HG02623 (cell line): ENCODE results near the gene DSTYK.
"Not testable (repeated sequence)": the region's sequence is repeated elsewhere in the genome, so short reads cannot be mapped to it uniquely, and the experiment has no call there.

Experiments used
- ATAC-seq: cut with Tn5 transposase; IDR thresholded peaks from one replicate; pipeline ENCODE4 v1.9.1; 2021; ENCODE audit warnings: moderate library complexity; ENCODE audit not compliant: unreplicated experiment

The DSTYK gene

DNA sequence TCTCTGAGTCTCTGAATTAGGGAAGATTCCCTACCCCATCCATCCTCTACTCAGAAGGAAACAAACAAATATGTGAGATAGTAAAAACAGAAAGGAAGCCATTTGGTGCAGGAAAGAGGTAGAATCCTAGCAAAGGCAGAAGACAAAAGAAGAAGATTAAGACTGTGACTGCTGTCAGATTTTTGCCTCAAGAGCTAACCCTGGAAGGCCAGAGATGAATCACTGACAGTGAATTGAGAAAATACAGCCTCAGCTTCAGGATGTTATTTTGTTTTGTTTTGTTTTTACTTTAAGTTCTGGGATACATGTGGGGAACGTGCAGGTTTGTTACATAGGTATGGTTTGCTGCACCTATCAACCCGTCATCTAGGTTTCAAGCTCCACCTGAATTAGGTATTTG, 31.7 kb downstream of the DSTYK start:
- ATAC-seq, result no peak

DNA sequence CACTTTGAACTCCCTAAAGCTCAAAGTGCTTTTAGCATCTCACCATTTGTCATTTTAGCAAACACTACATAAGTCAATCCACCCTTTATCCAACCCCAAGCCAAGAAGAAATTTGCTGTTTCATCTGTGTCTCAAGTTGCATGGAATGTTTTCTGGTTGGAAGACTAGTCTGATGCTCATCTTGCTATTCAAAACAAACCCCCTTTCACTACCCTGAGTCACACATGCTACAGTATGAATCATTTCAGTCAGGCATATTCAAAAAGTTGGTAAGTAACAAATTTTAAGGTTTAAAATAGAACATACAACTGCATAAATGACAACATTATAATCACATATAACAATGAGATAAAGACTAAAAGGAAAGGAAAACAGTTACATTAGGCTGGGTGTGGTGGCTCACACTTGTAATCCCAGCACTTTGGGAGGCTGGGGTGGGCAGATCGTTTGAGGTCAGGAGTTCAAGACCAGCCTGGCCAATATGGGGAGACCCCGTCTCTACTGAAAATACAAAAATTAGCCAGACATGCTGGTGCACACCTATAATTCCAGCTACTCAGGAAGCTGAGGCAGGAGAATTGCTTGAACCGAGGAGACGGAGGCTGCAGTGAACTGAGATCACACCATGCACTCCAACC, 38.7 kb downstream of the DSTYK start:
- ATAC-seq, result no peak

DNA sequence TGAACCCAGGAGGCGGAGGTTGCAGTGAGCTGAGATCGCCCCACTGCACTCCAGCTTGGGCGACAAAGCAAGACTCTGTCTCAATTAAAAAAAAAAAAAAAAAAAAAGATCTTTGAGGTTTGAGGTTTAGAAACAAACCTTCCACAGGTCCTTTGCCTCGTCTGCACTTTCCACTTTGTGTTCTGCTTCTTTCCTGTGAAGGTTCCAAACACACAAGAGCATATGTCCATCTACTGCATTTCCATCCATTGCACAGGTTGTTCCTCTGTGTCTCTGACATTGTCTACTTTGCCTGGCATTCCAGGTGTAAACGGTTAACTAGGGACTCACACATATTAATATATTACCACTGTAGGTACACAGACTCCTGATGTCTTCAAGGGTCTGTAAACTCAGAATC, 40.1 kb downstream of the DSTYK start:
- no peak for ATAC-seq

DNA sequence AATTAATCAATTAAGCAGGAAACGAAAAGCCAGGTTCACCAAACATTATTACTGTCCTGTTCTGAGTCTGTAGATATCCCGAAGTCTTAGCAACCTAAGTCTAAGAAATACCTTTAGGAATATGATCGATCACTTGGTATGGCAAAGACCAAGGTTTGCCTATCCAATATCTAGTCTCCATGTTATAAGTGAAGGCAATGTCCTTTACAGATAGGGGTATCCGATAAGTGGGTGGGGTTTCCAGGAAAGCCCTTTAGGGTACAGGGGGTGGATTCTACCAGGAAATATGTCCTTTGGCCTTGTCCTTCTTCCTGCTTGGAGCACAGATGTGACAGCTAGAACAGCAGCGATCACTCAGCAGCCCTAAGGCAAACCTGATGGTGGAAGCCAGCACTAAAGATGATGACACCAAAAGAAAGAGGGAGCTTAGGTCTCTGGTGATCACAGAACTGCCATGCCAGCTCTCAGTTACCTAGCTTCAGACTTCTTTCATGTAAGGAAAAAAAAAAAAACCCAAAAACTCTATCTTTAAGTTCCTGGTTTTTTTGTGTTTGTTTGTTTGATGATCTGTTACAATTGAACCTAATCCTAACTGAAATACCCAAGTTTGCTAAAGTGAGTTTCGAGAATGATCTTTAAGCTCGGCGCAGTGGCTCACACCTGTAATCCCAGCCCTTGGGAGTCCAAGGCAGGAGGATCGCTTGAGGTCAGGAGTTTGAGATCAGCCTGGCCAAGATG, 40.8 kb downstream of the DSTYK start:
- ATAC-seq, result no peak

DNA sequence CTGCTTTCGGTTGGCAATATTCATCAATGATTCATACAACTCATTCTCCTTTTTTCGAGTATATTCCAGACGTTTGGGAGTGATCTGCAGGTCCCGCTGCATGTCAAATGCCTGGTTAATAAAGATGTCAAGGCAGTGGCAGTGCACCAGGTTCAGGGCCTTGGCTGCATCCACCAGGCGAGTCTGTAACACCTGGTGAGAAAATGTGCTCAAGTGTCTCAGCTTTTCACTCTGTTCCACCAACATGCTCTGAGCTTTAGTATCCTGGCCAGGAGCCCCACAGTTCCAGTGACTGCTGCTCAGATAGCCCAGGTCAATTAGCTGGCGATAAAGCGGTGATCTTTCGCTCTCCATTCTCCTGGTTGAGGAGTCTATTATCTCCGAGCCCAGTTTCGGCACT, 42.3 kb downstream of the DSTYK start:
- no peak for ATAC-seq

DNA sequence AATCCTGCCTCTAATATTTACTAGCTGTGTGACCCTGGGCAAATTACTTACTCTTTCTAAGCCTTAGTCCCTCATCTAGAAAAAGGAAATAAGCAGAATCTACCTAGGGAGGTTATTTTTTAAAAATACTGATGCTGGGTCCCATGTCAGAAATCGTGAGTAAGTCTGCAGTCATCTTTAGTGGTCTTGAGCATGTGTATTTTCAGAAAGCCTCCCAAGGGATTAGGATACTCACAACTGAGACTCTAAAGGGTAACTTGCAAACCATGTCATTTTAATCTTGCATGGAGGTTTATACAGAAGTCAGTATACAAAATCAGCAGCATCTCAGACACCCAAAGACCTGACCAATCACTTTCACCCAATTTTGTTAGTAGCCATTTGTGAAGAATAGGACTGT, 43.2 kb downstream of the DSTYK start:
- no peak for ATAC-seq

DNA sequence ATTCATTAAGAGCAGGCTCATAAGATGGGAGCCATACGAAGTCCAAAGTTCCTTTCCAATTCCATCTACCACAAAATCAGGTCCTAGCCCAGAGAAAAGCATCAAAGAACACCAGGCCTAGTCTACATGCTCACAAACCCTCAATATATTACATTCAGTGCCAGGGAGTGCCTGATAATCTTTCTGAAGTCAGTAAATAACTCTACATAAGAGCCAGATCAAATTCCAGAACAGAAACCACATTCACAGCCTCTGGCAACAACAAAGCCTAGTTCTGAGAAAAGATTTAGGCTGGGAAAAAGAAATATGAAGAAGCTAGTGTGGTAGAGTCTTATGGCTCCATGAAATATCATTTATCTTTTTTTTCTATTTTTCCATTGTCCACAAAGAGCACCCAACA, 49.2 kb downstream of the DSTYK start:
- no peak for ATAC-seq

DNA sequence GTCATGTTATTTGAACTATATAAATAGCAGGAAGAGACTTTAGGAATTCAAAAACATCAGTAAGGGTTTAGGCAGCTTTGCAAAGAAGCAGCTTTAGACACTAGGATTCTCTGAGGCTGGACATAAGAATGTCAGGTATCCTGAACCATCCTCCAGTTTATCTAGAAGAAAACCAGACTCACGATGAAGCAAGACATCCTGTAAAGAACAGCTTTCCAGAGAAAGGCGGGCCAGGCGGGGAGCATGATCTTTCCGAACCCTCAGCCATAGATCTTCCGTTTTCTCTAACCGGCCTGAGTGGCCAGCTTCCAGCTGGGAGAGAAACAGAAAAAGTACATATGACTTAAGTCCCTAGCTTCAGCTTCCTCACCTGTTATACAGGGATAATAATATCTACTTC, 50.4 kb downstream of the DSTYK start:
- ATAC-seq, result no peak

DNA sequence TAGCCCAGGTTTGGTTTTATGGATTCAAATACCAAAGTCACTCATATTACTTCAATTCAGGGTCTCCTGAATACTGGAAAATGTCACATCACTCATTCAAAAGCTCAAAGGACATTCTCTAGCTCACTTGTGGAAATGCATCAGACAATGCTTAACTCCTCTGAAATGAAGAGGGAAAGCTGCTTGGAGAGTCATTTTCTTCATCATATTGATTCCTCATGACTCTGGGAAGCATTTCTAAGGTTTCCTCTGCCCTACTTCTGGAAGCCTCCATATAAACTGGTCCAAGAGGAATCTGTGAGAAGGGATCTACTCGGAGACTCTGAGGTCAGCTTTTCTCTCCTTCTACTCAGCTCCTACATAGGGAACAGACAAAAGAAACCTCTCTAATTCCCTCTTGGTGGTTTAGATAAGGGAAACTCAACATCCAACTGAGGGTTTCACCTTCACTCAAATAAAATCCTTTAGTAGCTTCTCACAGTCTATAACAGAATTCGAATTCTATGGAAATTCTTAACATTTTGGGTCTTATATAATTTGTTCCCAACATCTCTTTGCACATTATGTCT, 53.4 kb downstream of the DSTYK start:
- no peak for ATAC-seq

DNA sequence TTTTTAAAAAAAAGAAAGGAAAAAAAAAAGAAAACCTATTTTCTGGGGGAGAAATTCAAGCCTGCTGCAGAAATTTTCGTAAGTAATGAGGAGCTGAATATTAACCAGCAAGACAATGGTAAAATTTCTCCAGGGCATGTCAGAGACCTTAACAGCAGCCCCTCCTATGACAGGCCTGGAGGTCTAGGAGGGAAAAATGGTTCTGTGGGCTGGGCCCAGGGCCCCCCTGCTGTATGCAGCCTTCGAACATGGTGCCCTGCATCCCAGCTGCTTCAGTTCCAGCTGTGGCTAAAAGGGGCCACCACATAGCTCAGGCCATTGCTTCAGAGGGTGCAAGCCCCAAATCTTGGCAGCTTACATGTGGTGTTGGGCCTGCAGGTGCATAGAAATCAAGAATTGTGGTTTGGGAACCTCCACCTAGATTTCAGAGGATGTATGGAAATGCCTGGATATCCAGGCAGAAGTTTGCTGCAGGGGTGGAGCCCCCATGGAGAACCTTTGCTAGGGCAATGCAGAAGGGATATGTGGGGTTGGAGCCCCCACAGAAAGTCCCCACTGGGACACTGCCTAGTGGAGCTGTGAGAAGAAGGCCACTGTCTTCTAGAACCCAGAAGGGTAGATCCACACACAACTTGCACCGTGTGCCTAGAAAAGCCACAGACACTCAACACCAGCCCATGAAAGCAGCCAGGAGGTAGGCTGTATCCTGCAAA, 55.7 kb downstream of the DSTYK start:
- ATAC-seq, result not testable (repeated sequence)

DNA sequence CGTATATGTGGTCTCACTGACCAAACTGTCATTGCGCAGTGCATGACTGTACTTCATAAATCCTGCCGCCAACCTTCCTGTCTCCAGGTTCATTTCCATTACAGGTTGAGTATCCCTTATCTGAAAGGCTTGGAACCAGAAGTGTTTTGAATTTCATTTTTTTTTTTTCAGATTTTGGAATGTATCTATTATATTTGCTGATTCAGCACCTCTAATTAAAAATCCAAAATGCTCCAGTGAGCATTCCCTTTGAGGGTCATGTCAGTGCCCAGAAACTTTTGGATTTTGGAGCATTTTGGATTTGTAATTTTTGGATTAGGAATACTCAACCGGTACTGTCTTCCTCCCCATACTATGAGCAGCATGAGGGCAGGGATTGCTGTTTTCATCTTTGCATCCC, 59.0 kb downstream of the DSTYK start:
- no peak for ATAC-seq

DNA sequence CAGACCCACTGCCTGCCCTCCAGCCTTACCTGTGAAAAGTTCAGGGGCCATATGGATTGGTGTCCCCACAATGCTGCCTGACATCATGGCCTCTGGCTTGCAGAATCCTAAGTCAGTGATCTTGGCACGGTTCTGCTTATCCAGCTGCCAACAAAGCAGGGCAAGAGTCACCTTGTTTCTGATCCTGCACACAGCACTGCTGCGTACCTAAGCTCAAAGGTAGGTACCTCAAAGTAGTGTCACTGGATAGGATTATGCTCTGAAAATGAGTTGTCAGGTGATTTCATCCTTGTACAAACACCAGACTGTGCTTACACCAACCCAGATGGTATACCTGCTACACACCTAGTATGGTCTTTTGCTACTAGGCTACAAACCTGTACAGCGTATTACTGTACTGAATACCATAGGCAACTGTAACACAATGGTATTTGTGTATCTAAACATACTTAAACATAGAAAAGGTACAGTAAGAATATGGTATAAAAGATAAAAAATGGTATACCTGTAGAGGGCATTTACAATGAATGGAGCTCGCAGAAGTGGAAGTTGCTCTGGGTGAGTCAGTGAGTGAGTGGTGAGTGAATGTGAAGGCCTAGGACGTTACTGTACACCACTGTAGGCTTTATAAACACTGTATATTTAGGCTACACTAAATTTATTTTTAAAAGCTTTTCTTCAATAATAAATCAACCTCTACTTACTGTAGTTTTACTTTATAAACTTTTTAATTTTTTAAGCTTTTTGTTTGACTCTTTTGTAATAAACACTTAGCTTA, 60.7 kb downstream of the DSTYK start:
- no peak for ATAC-seq

DNA sequence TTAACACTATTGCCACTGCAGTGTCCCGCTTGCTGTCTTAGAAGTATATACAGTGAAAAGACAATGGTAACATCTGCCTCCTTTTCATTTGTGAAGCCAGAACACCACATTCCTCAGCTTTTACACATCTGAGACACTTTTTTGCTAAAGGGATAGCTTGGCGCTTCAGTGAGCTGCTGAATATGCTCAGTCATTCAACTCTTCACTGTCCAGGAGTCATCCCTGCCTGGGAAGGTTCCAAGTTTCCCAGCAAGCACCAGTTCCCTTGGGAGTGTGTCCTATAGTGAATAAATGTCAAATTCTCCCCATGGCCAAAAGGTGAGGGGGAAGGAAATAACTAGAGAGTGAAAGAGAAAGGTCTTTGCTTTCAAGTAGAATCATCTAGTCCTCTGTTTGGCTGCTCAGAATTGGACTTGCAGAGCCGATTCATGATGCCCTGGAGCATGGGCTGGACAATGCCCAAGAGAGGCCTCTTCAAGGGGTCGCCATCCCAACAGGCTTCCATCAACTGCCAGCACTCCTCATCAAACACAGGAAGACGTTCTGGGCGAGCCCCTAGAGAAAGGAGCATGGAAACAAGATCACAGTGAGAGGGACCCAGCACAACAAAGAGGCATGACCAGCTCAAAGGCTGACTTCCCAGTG, 64.2 kb downstream of the DSTYK start:
- ATAC-seq, result no peak

DNA sequence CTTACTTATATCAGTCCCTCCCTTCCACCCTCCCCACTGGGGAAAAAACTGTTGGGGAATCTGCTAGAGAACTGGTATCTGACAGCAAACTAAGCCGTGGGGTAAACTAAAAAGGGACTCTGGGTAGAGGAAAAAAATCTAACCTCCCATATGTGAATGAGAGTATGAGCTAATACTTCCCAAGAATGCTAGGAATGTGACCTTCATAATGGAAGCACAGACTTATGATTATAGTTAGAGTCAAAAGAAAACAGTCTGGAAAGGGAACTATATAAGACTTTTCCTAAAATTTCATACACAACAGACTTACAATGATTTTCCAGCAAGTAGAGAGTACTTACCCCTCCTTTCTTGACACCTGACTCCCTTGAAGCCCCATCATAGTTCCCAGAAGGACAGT, 66.8 kb downstream of the DSTYK start:
- no peak for ATAC-seq

DNA sequence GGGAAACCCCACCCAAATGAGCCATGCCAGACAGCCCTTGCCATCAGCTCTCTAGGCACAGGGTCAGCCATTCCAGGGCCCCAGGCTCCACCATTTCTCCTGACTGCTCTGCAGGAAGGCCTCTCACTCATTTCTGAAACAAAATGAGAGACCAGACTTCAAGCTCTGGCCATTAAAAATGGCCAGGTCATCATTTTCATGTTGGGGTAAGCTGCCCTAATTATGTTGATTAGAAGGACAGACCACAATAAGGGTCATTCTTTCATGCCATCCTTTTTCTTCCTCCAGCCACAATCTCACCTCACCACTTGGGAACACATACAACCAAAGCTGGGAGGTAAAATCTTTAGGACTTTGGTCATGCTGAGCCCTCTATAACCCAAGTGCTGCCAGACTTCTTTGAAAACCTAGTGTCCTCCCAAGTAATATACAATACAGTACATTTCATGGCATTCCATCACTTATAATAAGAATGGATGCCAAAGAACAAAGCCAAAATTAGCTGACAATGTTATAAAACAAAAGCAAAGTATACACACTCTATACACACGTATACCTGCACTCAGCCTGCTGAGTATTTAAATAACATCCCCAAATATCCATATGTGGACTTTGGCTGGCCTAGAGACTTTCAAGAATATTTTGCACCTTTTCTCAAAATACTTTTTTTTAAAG, 67.3 kb downstream of the DSTYK start:
- no peak for ATAC-seq

DNA sequence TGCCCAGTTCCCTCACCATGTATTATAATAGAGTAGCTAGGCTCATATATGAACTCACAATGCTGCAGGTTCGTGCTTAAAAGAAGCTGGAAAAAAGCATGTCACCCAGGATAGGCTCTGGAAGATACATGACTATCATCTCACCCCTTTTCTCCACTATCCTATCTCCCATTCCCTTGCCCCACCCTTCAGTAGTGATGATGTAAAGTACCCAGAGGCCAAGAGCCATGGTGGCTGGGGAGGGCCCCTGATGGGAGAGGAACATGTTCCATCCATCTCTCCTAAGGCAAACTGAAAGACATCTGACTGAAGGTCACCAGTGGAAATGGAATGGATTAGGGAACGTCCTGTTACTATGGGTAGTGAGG, 69.4 kb downstream of the DSTYK start:
- ATAC-seq, result no peak

DNA sequence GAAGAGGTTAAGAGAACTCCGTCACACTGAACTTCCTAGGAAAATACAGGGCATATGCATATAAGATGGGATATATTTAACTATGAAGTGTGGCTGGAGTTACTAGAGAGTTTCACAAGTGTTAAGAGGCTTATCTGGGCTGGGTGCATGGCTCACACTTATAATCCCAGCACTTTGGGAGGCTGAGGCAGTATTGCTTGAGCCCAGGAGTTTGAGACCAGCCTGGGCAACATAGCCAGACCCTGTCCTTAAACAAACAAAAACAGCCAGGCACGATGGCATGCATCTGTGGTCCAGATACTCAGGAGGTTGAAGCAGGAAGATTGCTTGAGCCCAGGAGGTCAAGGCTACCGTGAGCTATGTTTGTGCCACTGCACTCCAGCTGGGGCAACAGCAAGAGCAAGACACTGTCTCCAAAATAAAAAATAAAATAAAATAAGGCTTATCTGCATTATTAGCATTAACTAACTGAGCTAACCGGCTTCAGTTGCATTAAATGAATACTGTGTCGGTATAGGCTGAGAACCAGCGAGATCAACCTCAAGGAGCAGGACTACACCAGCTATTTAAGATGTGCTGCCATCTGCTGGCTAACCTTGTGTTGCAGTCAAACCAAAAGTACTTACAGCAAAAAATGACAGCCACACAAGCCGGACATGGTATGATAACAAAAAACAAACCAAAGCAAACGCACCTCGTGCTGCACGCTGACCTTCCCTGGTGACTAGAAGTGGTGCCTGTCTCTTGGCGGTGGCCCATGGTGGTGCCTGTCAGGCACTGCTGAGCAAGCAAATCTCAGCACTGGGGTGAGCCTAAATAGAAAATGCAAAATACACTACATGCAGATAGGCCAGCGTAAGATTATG, 70.0 kb downstream of the DSTYK start:
- ATAC-seq, result peak; percentile 47

DNA sequence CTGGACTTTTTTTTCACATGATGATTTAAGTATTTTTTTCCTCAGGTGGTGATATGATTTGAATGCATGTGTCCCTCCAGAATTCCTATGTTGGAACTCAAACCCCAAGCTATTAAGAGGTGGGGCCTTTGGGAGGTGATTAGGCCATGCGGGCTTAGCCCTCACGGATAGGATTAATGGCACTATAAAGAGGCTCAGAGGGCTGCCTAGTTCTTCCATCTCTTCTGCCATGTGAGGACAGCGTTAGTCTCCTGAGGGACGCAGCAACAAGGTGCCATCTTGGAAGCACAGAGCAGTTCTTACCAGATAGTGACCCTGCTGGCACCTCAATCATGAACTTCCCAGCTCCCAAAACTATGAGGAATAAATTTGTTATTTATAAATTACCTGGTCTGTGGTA, 71.4 kb downstream of the DSTYK start:
- ATAC-seq, result no peak

DNA sequence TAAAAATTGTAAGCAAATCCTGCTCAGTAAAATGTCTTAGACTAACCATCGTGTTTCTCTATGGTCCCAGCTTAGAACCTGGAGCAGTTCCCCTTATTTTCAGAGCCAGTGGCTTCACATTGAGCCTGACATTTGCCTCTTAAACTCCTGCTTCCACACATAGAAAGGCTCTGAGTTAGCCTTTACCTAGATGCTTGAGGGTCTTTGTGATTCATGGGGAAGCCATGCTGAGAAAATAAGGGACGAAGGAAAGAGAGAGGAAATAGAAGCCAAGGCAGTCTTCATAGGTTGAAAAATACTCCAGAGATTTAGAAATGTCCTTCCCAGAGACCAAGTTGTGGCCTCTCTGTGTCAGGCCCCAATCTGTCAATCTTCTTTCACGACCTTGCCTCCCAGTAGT, 73.6 kb downstream of the DSTYK start:
- no peak for ATAC-seq
